ENCODE data around the gene TSPAN7. TPM values are rescaled to one million over a fixed set of nuclear protein-coding genes. Genes with fewer than 3 reads are reported as not detected.

The TSPAN7 gene
- total and polyA plus RNA-seq, 2 donors (not counting 1 experiment from before 2014, with no cell fraction given): 0.03 TPM; not detected in 1

GRCh38 chrX:38649221-38649620 is 87.9 kb downstream of the TSPAN7 start:
- no peak for DNase-seq (ENCODE audit: low read depth in 2 of 2)
- Histone ChIP-seq H3K4me2 (ENCODE audit: extremely low read depth, insufficient read depth, low read length) (no peak overlapping the region), H3K4me3 (replicated peaks in 1 of 4; ENCODE audit: control extremely low read depth in 1 of 4, insufficient read depth in 1 of 4, low read depth in 3 of 4, low read length in 4 of 4) (no peak overlapping the region), H3K27me3 (ENCODE audit: control insufficient read depth, insufficient read depth, low read length) (no peaks in the 10 kb centered on the region), H3K4me1 (ENCODE audit: control insufficient read depth, extremely low read depth, insufficient read depth, low read length) (no peaks in the 10 kb centered on the region), H3K9ac (ENCODE audit: insufficient read depth, low read length) (no peak overlapping the region), H3K79me2 (ENCODE audit: control insufficient read depth, insufficient read depth, low read length) (no peaks in the 10 kb centered on the region), H2AFZ (ENCODE audit: low read length) (no peak overlapping the region), H3K9me3 (ENCODE audit: control insufficient read depth, insufficient read depth, low read depth, low read length) (no peaks in the 10 kb centered on the region), H3K36me3 (ENCODE audit: control insufficient read depth, insufficient read depth, low read length) (no peaks in the 10 kb centered on the region), H3K27ac (ENCODE audit: insufficient read depth, low read length) (no peak overlapping the region), H4K20me1 (ENCODE audit: control insufficient read depth, extremely low read depth, insufficient read depth, low read length) (no peaks in the 10 kb centered on the region)
- TF ChIP-seq EZH2 (IDR thresholded peaks at IDR 0.05; ENCODE audit: low read length, missing control alignments) (no peak), CTCF (conservative IDR thresholded peaks at IDR 0.05 in 1 of 2, IDR thresholded peaks at IDR 0.05 in 1 of 2; ENCODE audit: low read depth in 1 of 2, low read length in 2 of 2) (no peak)

- Histone ChIP-seq H3K9me3 (ENCODE audit: control insufficient read depth, insufficient read depth, low read depth, low read length) (no peaks in the 10 kb centered on the region), H3K4me2 (ENCODE audit: extremely low read depth, insufficient read depth, low read length) (no peak overlapping the region), H3K27me3 (ENCODE audit: control insufficient read depth, insufficient read depth, low read length) (no peaks in the 10 kb centered on the region), H3K4me1 (ENCODE audit: control insufficient read depth, extremely low read depth, insufficient read depth, low read length) (no peaks in the 10 kb centered on the region), H3K9ac (ENCODE audit: insufficient read depth, low read length) (no peak overlapping the region), H3K79me2 (ENCODE audit: control insufficient read depth, insufficient read depth, low read length) (no peaks in the 10 kb centered on the region), H3K27ac (ENCODE audit: insufficient read depth, low read length) (no peak overlapping the region), H3K36me3 (ENCODE audit: control insufficient read depth, insufficient read depth, low read length) (no peaks in the 10 kb centered on the region), H3K4me3 (replicated peaks in 1 of 4; ENCODE audit: control extremely low read depth in 1 of 4, insufficient read depth in 1 of 4, low read depth in 3 of 4, low read length in 4 of 4) (no peak overlapping the region), H2AFZ (ENCODE audit: low read length) (no peak overlapping the region), H4K20me1 (ENCODE audit: control insufficient read depth, extremely low read depth, insufficient read depth, low read length) (no peaks in the 10 kb centered on the region)
- no peak for DNase-seq (ENCODE audit: low read depth in 2 of 2)
- TF ChIP-seq CTCF (conservative IDR thresholded peaks at IDR 0.05 in 1 of 2, IDR thresholded peaks at IDR 0.05 in 1 of 2; ENCODE audit: low read depth in 1 of 2, low read length in 2 of 2) (no peak), EZH2 (IDR thresholded peaks at IDR 0.05; ENCODE audit: low read length, missing control alignments) (no peak)
These were observed 88.6 kb downstream of the TSPAN7 start for GRCh38 chrX:38649674-38650647.

GRCh38 chrX:38651625-38652601 is 90.6 kb downstream of the TSPAN7 start:
- Histone ChIP-seq H3K27ac (ENCODE audit: insufficient read depth, low read length) (no peak overlapping the region), H2AFZ (ENCODE audit: low read length) (no peak overlapping the region), H3K9me3 (ENCODE audit: control insufficient read depth, insufficient read depth, low read depth, low read length) (no peaks in the 10 kb centered on the region), H3K36me3 (ENCODE audit: control insufficient read depth, insufficient read depth, low read length) (no peaks in the 10 kb centered on the region), H3K4me2 (ENCODE audit: extremely low read depth, insufficient read depth, low read length) (no peak overlapping the region), H3K27me3 (ENCODE audit: control insufficient read depth, insufficient read depth, low read length) (no peaks in the 10 kb centered on the region), H3K79me2 (ENCODE audit: control insufficient read depth, insufficient read depth, low read length) (no peaks in the 10 kb centered on the region), H3K9ac (ENCODE audit: insufficient read depth, low read length) (no peak overlapping the region), H3K4me1 (ENCODE audit: control insufficient read depth, extremely low read depth, insufficient read depth, low read length) (no peaks in the 10 kb centered on the region), H4K20me1 (ENCODE audit: control insufficient read depth, extremely low read depth, insufficient read depth, low read length) (no peaks in the 10 kb centered on the region), H3K4me3 (replicated peaks in 1 of 4; ENCODE audit: control extremely low read depth in 1 of 4, insufficient read depth in 1 of 4, low read depth in 3 of 4, low read length in 4 of 4) (no peak overlapping the region)
- DNase-seq (ENCODE audit: low read depth in 2 of 2): no peak
- TF ChIP-seq CTCF (conservative IDR thresholded peaks at IDR 0.05 in 1 of 2, IDR thresholded peaks at IDR 0.05 in 1 of 2; ENCODE audit: low read depth in 1 of 2, low read length in 2 of 2) (no peak), EZH2 (IDR thresholded peaks at IDR 0.05; ENCODE audit: low read length, missing control alignments) (no peak)
